ENCODE measurements around the gene ATP8A2. TPM values are rescaled to one million over a fixed set of nuclear protein-coding genes. Genes with fewer than 3 reads are reported as not detected.

The ATP8A2 gene
- total and polyA plus RNA-seq, 2 of the 8 experiments (the other 6 are each of a cell fraction or from before 2014, with no cell fraction given): 2.4 to 8.3 TPM

- Histone ChIP-seq H3K18ac (ENCODE audit: extremely low read depth, low read length) (peak overlapping the region; percentile 11; the same call in 1 of the 2 replicates), H3K56ac (replicated peaks; ENCODE audit: insufficient read length, low read depth, low read length) (no peak overlapping the region), H2BK12ac (ENCODE audit: low read depth, low read length) (peak overlapping the region; percentile 78; the same call in 1 of the 2 replicates), H3K79me1 (ENCODE audit: low read depth, low read length) (no peaks in the 10 kb centered on the region), H2BK20ac (ENCODE audit: low read length) (peak overlapping the region; percentile 98), H3K36me3 (ENCODE audit: control insufficient read depth in 2 of 4, insufficient read depth in 4 of 4, low read length in 3 of 4) (no peaks in the 10 kb centered on the region), H4K8ac (ENCODE audit: extremely low read depth, insufficient read depth, low read length) (no peak overlapping the region), H4K5ac (ENCODE audit: insufficient read length, low read depth, low read length) (no peak overlapping the region), H3K4me3 (ENCODE audit: extremely low read depth in 1 of 4, insufficient read depth in 2 of 4, low read depth in 3 of 4, low read length in 4 of 4) (no peak overlapping the region), H2BK15ac (ENCODE audit: low read length) (no peak overlapping the region), H3K27ac (ENCODE audit: low read depth, low read length) (no peak overlapping the region), H2AFZ (ENCODE audit: low read length) (no peak overlapping the region), H3K23ac (ENCODE audit: insufficient read length) (no peak overlapping the region), H4K20me1 (replicated peaks in 1 of 2; ENCODE audit: control insufficient read depth in 1 of 2, insufficient read depth in 2 of 2, low read length in 2 of 2) (no peaks in the 10 kb centered on the region), H3K9me3 (ENCODE audit: insufficient read depth in 2 of 2, low read depth in 1 of 2, low read length in 1 of 2) (no peaks in the 10 kb centered on the region; a peak in 1 of 4 replicates), H2BK120ac (replicated peaks; ENCODE audit: low read depth, low read length) (peak overlapping the region; percentile 91), H3K79me2 (ENCODE audit: control insufficient read depth in 1 of 2, insufficient read depth in 2 of 2, low read length in 2 of 2) (no peaks in the 10 kb centered on the region), H2BK5ac (ENCODE audit: low read depth, low read length) (peak overlapping the region; percentile 41; the same call in 1 of the 2 replicates), H3K4me1 (replicated peaks in 1 of 4; ENCODE audit: control insufficient read depth in 3 of 4, insufficient read depth in 4 of 4, low read length in 3 of 4) (peaks cover 3 to 36% (median 20%) of the 10 kb centered on the region in 4 experiments; a peak in 5 of 7 replicates), H3K9ac (replicated peaks in 1 of 4; ENCODE audit: extremely low read depth in 1 of 4, low read depth in 3 of 4, low read length in 3 of 4) (no peak overlapping the region), H2AK5ac (ENCODE audit: low read depth, low read length) (no peak overlapping the region), H3K23me2 (ENCODE audit: low read depth, low read length) (peaks cover 4% of the 10 kb centered on the region; the same call in 1 of the 2 replicates), H4K91ac (replicated peaks; ENCODE audit: insufficient read length, low read length) (peak overlapping the region; percentile 76), H3K27me3 (replicated peaks in 1 of 4; ENCODE audit: control insufficient read depth in 3 of 4, extremely low read depth in 1 of 4, insufficient read depth in 3 of 4, low read length in 3 of 4) (no peaks in the 10 kb centered on the region; a peak in 1 of 7 replicates), H3K14ac (ENCODE audit: insufficient read length) (no peak overlapping the region), H3K4ac (replicated peaks; ENCODE audit: insufficient read length, low read depth, low read length) (no peak overlapping the region), H3K4me2 (ENCODE audit: insufficient read depth in 1 of 2, low read depth in 2 of 2, low read length in 2 of 2) (no peak overlapping the region)
- DNase-seq (ENCODE audit: low read depth in 1 of 2, low spot score in 2 of 2) (no peak), FAIRE-seq (no peak)
- POLR2A ChIA-PET (ENCODE audit: partially characterized antibody): no interaction called here
- CTCF ChIA-PET (ENCODE audit: partially characterized antibody): interaction anchor here (2.1 kb wide), 1 partner anchor 26 kb away, joined by 7 read pairs; no protein-coding TSS in a partner anchor
- TF ChIP-seq SP2 (IDR thresholded peaks at IDR 0.05; ENCODE audit: low read length): no peak
- TF ChIP-seq JUN (IDR thresholded peaks at IDR 0.05; ENCODE audit: low read depth, low read length): no peak
- TF ChIP-seq MAX (IDR thresholded peaks at IDR 0.05): no peak
- TF ChIP-seq PHF8 (conservative IDR thresholded peaks at IDR 0.05; ENCODE audit: low read depth, low read length): no peak
- TF ChIP-seq CBX5 (IDR thresholded peaks at IDR 0.05; ENCODE audit: low read depth, low read length): no peak
- no peak for TF ChIP-seq RXRA (IDR thresholded peaks at IDR 0.05; ENCODE audit: insufficient read depth, low read depth, low read length)
- TF ChIP-seq BACH1 (IDR thresholded peaks at IDR 0.05; ENCODE audit: low read length): no peak
- TF ChIP-seq CTCF (IDR thresholded peaks at IDR 0.05; ENCODE audit: control extremely low read depth in 1 of 3, insufficient read depth in 1 of 3, low read depth in 1 of 3, low read length in 3 of 3): no peak
- no peak for TF ChIP-seq CREB1 (IDR thresholded peaks at IDR 0.05)
- TF ChIP-seq RNF2 (IDR thresholded peaks at IDR 0.05; ENCODE audit: borderline replicate concordance, low read depth, low read length, missing control alignments, poor library complexity, severe bottlenecking): no peak
- WGBS, 2 experiments (ENCODE audit: extremely low coverage in 1 of 2, insufficient coverage in 1 of 2, insufficient read length in 1 of 2, insufficient replicate concordance in 2 of 2, low coverage in 1 of 2, low lambda C conversion rate in 2 of 2, missing lambda C conversion rate in 1 of 2): 90% methylated on average over 4 of the region's 4 CpGs; no CpG with 5 or more reads in 1 of the 2 experiments
Measured at GRCh38 chr13:25908366-25908765, 536.6 kb downstream of the ATP8A2 start.

All from H1 (cell line).